Upper lobe of left lung (tissue), 6 donors: ENCODE results near the gene THBD. TPM values are rescaled to one million over a fixed set of nuclear protein-coding genes. Genes with fewer than 3 reads are reported as not detected.

Experiments used
- ATAC-seq, 2 donors: fragments of 200-7000 bp; cut with Tn5 transposase; one replicate each; pipeline ENCODE4 v1.9.1; 2022; ENCODE audit warnings: mild to moderate bottlenecking in 2 of 2, moderate library complexity in 2 of 2; ENCODE audit not compliant: low FRiP score in 2 of 2
- DNase-seq, 2 donors: peaks; one replicate each; pipeline ENCODE4 v3.0.0-alpha.2; 2019 to 2020
- H3K27ac ChIP-seq, 4 donors: fragments of 200-600 bp; sonication (generic); one replicate each; pipeline ENCODE4 v1.5.1; 2016 to 2019
- H3K27me3 ChIP-seq, 4 donors: fragments of 200-600 bp; sonication (generic); one replicate each; pipeline ENCODE4 v1.5.1; 2017 to 2019
- H3K36me3 ChIP-seq, 4 donors: fragments of 200-600 bp; sonication (generic); one replicate each; pipeline ENCODE4 v1.5.1; 2016 to 2019
- H3K4me1 ChIP-seq, 4 donors: fragments of 200-600 bp; sonication (generic); one replicate each; pipeline ENCODE4 v1.5.1; 2018 to 2019
- H3K4me3 ChIP-seq, 4 donors: fragments of 200-600 bp; sonication (generic); one replicate each; pipeline ENCODE4 v1.5.1; 2017 to 2019; ENCODE audit warnings: mild to moderate bottlenecking in 2 of 4, moderate library complexity in 1 of 4
- H3K9me3 ChIP-seq, 4 donors: fragments of 200-600 bp; sonication (generic); one replicate each; pipeline ENCODE4 v1.5.1; 2018 to 2019
- EP300 ChIP-seq, 4 donors: sonication (generic); formaldehyde crosslinking; IDR thresholded peaks; one replicate each; pipeline ENCODE4 v1.5.1; 2017; ENCODE audit warnings: antibody characterized with exemption in 4 of 4, control low read depth in 2 of 4
- POLR2A ChIP-seq, 4 donors: fragments of 450-650 bp; IDR thresholded peaks; one replicate each; pipeline ENCODE4 v1.5.1; 2016 to 2017; ENCODE audit warnings: antibody characterized with exemption in 4 of 4, mild to moderate bottlenecking in 2 of 4
- POLR2AphosphoS5 ChIP-seq, 2 donors: sonication (generic); formaldehyde crosslinking; IDR thresholded peaks; one replicate each; pipeline ENCODE4 v1.5.1; 2017; ENCODE audit warnings: antibody characterized with exemption in 2 of 2
- WGBS, 2 donors: methylation state at CpG; one replicate each; pipeline ENCODE4 v1.1.5; 2017 to 2018; 5-methylcytosine and 5-hydroxymethylcytosine counted together
- total RNA-seq, 6 donors: library from RNA; depleted of rRNA in 4 of 6; stranded (reverse); fragments of >200 nt in 4 of 6; gene quantifications; one replicate each; pipeline versions ENCODE4 v1.1.0 to v1.2.1, GENCODE V29; 2016 to 2021
- TF ChIP-seq, protein P1 (sequence below), 6 experiments: fragments of 450-650 bp in 4 of 6; fragments of 200-600 bp in 2 of 6; sonication (generic) in 2 of 6; IDR thresholded peaks; one replicate each; pipeline ENCODE4 v1.5.1; 2016 to 2019; ENCODE audit warnings: antibody characterized with exemption in 6 of 6
- donor health status: DM: no; HTN: no; CAD: no; lungs with moderate emphysema.
- donor health status: DM: no; HTN: yes; CAD: no; lungs with severe emphysema.

Gene THBD
- total RNA-seq, 6 donors from 2014 or later: 17.8 to 235 (median 88.1) TPM

DNA sequence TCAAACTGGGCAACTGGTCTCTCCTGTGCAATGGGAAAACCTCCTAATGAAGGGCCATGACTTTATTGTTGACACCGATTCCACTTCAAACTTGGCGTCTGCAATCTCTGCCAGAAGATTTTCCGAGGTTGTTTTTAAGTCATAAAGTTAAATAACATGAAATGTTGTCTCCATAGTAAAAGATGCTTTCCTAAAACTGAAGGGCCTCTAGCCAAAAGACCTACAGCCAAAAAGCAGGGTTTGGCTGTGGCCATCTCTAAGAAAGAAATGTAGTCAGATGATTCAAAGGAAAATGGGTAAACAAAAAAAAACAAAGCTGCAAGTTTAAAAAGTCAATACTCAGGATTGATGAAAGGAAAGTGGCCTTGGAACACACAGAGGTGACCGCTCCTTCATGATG lies 22.5 kb upstream of the THBD start:
- Histone ChIP-seq H3K9me3 (no peaks in the 10 kb centered on the region), H3K4me1 (peaks cover 0 to 3% (median 0%) of the 10 kb centered on the region in 4 donors), H3K4me3 (no peak overlapping the region), H3K36me3 (no peaks in the 10 kb centered on the region), H3K27ac (no peak overlapping the region), H3K27me3 (no peaks in the 10 kb centered on the region)
- TF ChIP-seq POLR2AphosphoS5 (IDR thresholded peaks at IDR 0.05): no peak
- no peak for TF ChIP-seq EP300 (IDR thresholded peaks at IDR 0.05)
- TF ChIP-seq, protein P1, sequence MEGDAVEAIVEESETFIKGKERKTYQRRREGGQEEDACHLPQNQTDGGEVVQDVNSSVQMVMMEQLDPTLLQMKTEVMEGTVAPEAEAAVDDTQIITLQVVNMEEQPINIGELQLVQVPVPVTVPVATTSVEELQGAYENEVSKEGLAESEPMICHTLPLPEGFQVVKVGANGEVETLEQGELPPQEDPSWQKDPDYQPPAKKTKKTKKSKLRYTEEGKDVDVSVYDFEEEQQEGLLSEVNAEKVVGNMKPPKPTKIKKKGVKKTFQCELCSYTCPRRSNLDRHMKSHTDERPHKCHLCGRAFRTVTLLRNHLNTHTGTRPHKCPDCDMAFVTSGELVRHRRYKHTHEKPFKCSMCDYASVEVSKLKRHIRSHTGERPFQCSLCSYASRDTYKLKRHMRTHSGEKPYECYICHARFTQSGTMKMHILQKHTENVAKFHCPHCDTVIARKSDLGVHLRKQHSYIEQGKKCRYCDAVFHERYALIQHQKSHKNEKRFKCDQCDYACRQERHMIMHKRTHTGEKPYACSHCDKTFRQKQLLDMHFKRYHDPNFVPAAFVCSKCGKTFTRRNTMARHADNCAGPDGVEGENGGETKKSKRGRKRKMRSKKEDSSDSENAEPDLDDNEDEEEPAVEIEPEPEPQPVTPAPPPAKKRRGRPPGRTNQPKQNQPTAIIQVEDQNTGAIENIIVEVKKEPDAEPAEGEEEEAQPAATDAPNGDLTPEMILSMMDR (IDR thresholded peaks at IDR 0.05): no peak
- no peak for TF ChIP-seq POLR2A (IDR thresholded peaks at IDR 0.05)
- 83 to 85% methylated on average over 4 of the region's 4 CpGs for WGBS, 2 donors
- DNase-seq: no peak
- ATAC-seq: no peak

DNA sequence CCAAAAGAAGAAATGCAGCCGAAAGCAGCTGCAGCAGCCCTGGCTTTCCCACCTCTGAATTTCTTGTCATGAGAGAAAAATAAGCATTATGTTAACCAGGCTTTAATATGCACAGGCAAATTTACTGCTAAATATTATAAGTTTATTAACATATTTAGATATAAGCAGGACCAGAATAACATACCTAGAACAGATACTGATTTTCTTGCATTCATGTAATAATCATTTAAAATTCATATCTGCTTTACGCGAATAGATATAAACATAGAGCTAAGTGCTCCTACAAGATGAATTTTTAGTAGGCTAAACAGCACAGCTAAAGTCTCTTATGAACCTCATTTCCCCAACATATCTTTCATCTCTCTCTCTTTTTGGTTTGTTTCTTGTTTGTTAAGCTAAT lies 21.9 kb upstream of the THBD start:
- no peaks in the 10 kb centered on the region for H3K36me3 ChIP-seq
- ATAC-seq (no peak), DNase-seq (no peak)
- no peak for TF ChIP-seq POLR2A (IDR thresholded peaks at IDR 0.05)
- no peak for TF ChIP-seq EP300 (IDR thresholded peaks at IDR 0.05)
- TF ChIP-seq, protein P1 (IDR thresholded peaks at IDR 0.05): no peak
- TF ChIP-seq POLR2AphosphoS5 (IDR thresholded peaks at IDR 0.05): no peak
- H3K27me3 ChIP-seq: no peaks in the 10 kb centered on the region
- H3K4me3 ChIP-seq: no peak overlapping the region
- WGBS, 2 donors: 82 to 97% methylated on average over 3 of the region's 3 CpGs
- no peak overlapping the region for H3K27ac ChIP-seq
- peaks cover 0 to 3% (median 0%) of the 10 kb centered on the region in 4 donors for H3K4me1 ChIP-seq
- no peaks in the 10 kb centered on the region for H3K9me3 ChIP-seq

DNA sequence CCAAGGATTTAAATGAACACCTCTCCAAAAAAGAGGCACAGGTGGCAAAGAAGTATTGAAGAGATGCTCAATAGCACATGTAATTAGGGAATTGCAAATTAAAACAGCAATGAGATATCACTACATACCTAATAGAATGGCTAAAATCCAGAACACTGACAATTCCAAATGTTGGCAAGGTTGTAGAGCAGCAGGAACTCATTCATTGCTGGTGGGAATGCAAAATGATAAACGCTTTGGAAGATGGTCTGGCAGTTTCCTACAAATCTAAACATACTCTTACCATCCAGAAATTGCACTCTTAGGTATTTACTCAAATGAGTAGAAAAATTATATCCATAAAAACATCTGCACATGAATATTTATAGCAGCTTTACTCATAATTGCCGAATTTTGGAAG lies 19.6 kb upstream of the THBD start:
- WGBS, 2 donors: 68 to 83% methylated on average over 2 of the region's 2 CpGs
- no peak for DNase-seq
- no peaks in the 10 kb centered on the region for H3K36me3 ChIP-seq
- TF ChIP-seq POLR2A (IDR thresholded peaks at IDR 0.05) (no peak), POLR2AphosphoS5 (IDR thresholded peaks at IDR 0.05) (no peak), EP300 (IDR thresholded peaks at IDR 0.05) (no peak)
- TF ChIP-seq, protein P1 (IDR thresholded peaks at IDR 0.05): no peak
- no peak overlapping the region for H3K27ac ChIP-seq
- peaks cover 0 to 3% (median 0%) of the 10 kb centered on the region in 4 donors for H3K4me1 ChIP-seq
- H3K27me3 ChIP-seq: no peaks in the 10 kb centered on the region
- no peak overlapping the region for H3K4me3 ChIP-seq
- no peak for ATAC-seq
- H3K9me3 ChIP-seq: no peaks in the 10 kb centered on the region

DNA sequence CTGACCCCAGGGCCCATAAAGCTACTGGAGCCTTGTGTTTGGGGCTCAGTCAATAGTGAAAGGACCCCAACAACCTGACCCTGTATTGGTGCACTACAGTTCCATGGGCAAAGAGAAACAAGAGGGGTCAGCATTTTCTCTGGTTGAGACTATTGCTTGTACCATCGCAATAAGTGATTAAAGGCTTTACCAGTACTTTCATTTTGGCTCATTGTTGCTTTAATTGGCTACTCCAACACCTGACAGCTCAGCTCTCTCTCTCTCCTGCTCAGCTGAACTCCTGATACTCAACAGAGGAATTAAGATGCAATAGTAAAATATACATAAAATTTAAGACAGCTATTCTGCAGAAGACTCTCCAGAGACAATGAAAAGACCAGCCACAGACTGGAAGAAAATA lies 18.8 kb upstream of the THBD start:
- Histone ChIP-seq H3K4me1 (peaks cover 0 to 1% (median under 1%) of the 10 kb centered on the region in 4 donors), H3K9me3 (no peaks in the 10 kb centered on the region), H3K4me3 (no peak overlapping the region), H3K27me3 (no peaks in the 10 kb centered on the region), H3K36me3 (no peaks in the 10 kb centered on the region), H3K27ac (no peak overlapping the region)
- TF ChIP-seq EP300 (IDR thresholded peaks at IDR 0.05) (no peak), POLR2AphosphoS5 (IDR thresholded peaks at IDR 0.05) (no peak), POLR2A (IDR thresholded peaks at IDR 0.05) (no peak)
- TF ChIP-seq, protein P1 (IDR thresholded peaks at IDR 0.05): no peak
- ATAC-seq (no peak), DNase-seq (no peak)
- WGBS, 2 donors: 95 to 100% methylated on average over 1 of the region's 1 CpG

DNA sequence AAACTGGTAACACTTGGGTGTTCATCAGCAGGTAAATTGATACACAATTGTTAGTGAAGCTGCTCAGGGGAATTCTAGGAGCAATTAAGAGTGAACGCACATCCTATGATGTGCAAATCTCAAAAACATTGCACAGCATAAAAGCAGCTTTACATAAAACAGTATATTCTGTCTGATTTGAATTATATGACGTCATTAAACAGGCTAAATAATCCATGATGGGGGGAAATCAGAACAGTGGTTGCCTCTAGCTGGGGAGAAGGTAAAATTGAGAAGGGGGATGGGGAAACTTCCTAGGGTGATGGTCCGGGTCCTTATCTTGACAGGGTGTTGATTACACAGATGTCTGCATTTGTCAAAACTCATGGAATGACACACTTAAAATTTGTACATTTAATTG lies 17.3 kb upstream of the THBD start:
- no peak for ATAC-seq
- DNase-seq: no peak
- Histone ChIP-seq H3K4me3 (no peak overlapping the region), H3K27me3 (no peaks in the 10 kb centered on the region), H3K36me3 (no peaks in the 10 kb centered on the region), H3K9me3 (no peaks in the 10 kb centered on the region), H3K27ac (no peak overlapping the region), H3K4me1 (peaks cover under 1 to 11% (median 10%) of the 10 kb centered on the region in 4 donors)
- no peak for TF ChIP-seq POLR2AphosphoS5 (IDR thresholded peaks at IDR 0.05)
- TF ChIP-seq, protein P1 (IDR thresholded peaks at IDR 0.05): no peak
- TF ChIP-seq EP300 (IDR thresholded peaks at IDR 0.05): no peak
- TF ChIP-seq POLR2A (IDR thresholded peaks at IDR 0.05): no peak
- WGBS, 2 donors: 83 to 90% methylated on average over 3 of the region's 3 CpGs
